Measurements from ENCODE around the gene OR12D3.

GRCh38 chr6:29325777-29326176 lies 49.3 kb downstream of the OR12D3 start:
- TF ChIP-seq EZH2 (IDR thresholded peaks at IDR 0.05; ENCODE audit: borderline replicate concordance, insufficient read depth, low read depth, low read length, poor library complexity, severe bottlenecking) (no peak), CTCF (IDR thresholded peaks at IDR 0.05) (no peak)

Data from B cell (primary cell).